HG02973 (cell line): ENCODE data around the gene DAGLA.

Source experiments
- ATAC-seq: cut with Tn5 transposase; IDR thresholded peaks from one replicate; pipeline ENCODE4 v1.9.1; 2021; ENCODE audit warnings: moderate library complexity; ENCODE audit not compliant: unreplicated experiment

The DAGLA gene

DNA sequence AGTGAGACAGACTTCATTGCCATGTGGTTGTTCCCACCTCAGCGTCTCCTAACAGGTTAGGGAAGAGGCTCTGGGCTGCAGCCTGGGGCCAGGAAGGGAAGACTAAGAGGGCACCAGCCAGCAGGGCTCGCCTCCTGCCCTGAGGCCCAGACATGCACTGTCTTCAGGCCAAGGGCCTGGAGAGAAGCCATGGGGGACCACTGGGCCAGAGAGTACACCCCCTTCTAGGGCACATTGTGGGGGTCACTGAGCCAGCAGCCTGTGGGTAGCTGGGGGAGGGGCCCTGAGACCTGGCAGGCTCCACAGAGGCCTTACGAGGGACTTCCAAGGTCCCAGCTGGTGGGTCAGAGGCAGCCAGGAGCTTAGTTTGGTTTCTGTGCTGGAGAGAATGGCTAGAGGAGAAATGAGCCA lies 47.2 kb downstream of the DAGLA start:
- ATAC-seq, result no peak

DNA sequence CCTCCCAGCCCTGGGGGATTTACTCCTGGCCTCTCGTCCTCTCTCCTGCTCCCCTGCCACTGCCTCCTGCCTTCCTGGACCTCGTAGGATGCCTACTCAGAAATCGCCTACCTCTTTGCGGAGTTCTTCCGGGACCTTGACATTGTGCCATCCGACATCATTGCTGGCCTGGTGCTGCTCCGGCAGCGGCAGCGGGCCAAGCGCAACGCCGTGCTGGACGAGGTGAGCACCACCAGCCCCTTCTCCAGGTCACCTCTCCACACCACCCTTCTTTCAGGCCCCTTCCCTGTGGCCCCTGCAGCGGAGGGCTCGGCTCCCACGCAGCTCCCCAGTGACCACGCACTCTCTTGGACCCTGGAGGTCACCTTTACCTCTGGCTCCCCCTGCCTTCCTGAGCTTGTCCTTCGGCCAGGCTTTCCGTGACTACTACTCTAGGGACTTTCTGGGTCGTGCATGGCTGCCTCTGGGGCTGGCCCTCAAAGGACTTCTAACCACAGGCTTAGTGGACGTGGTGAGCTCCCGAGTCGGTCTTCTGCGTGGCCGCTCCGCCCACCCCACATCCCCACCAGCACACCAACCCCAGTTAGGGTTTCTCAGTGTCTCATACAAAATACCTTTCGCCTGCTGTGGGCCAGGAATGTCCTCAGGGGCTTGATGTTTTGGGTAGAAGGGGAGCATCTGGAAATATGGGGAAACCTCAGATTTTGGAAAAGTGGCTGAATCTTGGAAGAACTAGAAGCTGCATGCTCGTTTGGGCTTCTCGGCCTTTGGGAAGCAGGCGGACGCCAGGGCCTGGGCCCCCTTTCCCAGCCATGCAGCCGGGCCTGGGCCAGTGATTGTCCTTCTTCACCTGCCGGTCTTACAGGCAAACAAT lies 48.1 kb downstream of the DAGLA start:
- no peak for ATAC-seq

DNA sequence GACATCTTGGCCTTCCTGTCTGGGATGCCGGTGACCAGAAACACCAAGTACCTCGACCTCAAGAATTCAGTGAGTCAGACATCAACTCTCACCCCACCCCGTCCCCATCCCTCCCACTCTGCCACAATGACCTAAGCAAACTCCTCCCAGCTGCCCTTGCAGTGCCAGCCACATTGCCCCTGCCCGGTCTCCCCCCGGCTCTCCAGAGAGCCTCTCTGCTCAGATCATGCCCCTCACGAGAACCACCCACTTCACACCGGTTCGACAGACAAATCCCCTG lies 48.7 kb downstream of the DAGLA start:
- ATAC-seq, result no peak

DNA sequence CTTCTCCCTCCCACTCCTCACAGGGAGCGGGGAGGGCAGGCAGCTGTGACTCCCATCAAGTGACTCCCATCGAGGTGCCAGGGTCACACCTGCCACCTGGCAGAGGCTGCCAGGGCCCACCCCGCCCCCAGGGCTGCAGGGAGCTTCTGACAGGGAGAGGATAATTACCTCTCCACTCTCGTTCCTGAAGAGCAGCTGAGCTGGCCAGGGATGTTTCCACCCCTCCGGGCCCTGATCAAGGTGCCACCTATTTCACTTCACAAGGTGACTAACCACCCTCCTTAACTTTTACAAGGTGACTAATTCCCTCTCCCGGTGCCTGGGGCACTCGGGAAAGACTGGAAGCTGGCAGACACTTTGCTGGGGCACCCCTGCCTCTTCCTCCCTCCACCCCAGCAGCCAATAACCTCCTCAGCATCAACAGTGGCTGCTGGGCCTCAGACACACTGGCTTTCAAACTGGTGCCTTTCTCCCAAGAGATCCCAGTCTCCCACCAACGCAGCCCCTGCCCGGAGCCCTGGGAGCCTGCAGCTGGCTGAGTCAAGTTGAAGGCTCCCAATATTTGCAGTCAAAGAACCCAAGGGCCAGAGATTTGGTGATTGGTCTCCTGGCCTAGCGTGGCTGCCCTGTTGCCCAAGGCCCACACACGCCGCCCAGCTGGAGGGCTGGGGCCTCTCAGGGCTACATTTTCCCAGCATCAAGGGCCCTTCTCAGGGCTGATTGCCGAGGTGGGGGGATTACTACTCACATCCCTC lies 50.2 kb downstream of the DAGLA start:
- no peak for ATAC-seq

- ATAC-seq, result no peak
Observed at GRCh38 chr11:61731211-61731951, 51.2 kb downstream of the DAGLA start.

DNA sequence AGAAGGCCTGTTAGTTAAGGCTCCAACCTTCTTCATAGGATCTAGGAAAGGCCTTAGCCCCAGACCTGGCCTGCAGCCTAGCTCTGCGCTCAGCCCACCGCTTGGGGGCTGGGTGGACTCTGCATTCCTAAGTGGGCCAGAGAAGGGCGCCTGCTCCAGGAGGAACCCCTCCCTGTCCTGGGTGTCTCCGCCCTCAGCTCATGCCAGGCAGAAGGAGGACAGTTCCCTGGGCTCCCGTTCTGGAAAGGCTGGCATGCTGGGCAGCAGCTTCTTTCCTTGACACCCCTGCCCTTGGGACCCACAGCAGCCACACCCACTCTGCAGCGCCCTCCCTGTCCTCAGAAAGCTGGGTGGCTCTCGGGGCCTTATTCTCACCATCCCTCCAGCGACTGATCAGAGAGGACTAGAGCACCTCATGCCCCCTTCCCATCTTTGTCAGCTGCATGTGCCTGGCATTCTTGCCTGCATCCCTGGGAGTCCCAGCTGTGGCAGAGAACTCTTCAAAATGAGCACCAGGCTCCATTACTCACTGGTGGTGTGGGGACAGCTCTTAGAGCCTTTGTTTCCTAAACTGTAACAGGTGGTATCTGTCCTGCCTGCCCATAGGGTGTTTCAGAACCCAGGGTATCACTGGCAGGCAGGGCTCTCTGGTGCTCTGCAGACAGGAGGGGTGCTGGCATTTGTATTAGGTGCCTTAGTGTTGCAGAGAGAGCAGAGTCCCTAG lies 51.9 kb downstream of the DAGLA start:
- ATAC-seq, result no peak

DNA sequence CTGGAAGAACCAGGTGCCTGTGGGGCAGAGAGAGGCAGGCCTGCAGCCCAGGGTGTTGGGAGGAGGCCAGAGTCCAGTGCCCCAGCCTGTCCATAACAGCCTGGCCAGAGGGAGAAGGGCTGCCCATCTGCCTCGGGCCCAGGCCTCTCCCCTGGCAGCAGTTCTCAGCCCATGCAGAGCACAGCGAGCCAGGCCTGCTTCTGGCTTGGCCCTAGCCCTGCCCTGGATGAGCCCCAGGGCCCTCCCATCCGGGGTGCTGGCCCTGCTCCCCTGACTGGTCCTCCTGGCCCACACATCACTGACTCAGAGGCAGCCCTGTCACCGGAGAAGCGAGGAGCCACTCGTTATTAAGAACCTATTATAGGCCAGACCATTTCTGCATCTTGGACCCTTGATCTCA lies 52.5 kb downstream of the DAGLA start:
- no peak for ATAC-seq

- ATAC-seq, result peak; percentile 70
Observed at GRCh38 chr11:61733120-61733978, 53.2 kb downstream of the DAGLA start.

DNA sequence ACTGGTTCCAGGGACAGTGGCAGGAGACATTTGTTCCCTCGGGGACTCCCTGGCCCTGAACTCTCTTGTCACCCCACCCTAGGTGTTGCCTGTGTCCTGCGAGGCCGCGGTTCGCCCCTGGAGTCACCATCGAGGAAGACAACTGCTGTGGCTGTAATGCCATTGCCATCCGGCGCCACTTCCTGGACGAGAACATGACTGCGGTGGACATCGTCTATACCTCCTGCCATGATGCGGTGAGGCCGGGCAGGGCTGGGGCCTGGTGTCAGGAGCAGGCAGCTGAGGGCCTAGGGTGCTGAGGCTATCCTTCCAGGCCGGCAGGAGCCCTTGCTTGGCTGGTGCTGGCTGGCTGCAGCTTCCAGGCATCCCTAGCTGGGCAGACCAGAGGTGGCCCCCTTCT lies 54.6 kb downstream of the DAGLA start:
- no peak for ATAC-seq

DNA sequence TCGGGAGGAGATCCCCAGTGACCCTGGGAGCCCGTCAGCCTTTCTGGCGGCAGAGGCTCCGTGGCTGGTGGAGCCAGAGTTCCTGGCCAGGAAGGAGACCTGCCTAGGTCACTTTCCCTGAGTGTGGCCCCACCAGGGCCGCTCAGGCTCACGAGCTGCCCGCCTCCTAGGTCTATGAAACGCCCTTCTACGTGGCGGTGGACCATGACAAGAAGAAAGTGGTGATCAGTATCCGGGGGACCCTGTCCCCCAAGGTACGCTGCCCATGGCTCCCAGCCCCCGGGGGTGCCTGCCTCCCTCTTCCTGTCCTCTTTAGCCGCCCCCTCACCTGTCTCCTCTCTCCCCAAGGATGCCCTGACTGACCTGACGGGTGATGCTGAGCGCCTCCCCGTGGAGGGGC lies 55.2 kb downstream of the DAGLA start:
- no peak for ATAC-seq

DNA sequence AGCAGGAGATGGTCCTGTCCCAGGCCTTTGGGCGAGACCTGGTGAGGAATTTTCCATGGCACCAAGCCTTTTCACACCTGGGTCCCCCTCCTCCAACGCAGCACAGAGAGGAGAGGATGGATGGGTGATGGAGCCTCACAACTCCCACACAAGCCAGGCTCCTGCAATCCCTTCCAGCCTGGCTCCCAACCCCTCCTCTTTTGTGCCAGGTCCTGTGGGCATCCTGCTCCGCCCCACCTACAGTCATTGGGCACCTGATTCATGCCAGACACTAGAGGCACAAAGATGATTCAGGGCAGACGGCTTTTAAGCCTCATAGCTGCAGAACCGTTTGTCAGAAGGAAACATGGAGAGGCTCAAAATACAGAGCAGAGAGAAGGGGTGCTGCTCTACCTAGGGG lies 56.1 kb downstream of the DAGLA start:
- no peak for ATAC-seq

GRCh38 chr11:61737131-61737530 lies 56.9 kb downstream of the DAGLA start:
- no peak for ATAC-seq

- ATAC-seq, result no peak
Observed at GRCh38 chr11:61737636-61738386, 57.6 kb downstream of the DAGLA start.

- ATAC-seq, result no peak
Observed at GRCh38 chr11:61738776-61739175, 58.6 kb downstream of the DAGLA start.

DNA sequence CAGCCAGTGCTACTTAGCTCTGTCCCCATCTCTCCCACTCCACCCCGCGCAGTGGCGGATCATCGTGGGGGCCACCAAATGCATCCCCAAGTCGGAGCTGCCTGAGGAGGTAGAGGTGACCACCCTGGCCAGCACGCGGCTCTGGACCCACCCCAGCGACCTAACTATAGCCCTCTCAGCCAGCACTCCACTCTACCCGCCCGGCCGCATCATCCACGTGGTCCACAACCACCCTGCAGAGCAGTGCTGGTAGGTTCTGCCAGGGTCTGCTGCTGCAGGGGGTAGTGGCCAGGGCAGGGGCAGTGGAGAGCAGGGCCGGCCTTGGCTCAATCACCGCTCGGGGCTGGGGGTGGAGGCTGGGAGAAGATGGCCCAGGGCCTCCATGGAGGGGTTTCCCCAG lies 59.2 kb downstream of the DAGLA start:
- ATAC-seq, result no peak

- ATAC-seq, result no peak
Observed at GRCh38 chr11:61739966-61740365, 59.8 kb downstream of the DAGLA start.

- no peak for ATAC-seq
Observed at GRCh38 chr11:61742391-61742790, 62.2 kb downstream of the DAGLA start.

DNA sequence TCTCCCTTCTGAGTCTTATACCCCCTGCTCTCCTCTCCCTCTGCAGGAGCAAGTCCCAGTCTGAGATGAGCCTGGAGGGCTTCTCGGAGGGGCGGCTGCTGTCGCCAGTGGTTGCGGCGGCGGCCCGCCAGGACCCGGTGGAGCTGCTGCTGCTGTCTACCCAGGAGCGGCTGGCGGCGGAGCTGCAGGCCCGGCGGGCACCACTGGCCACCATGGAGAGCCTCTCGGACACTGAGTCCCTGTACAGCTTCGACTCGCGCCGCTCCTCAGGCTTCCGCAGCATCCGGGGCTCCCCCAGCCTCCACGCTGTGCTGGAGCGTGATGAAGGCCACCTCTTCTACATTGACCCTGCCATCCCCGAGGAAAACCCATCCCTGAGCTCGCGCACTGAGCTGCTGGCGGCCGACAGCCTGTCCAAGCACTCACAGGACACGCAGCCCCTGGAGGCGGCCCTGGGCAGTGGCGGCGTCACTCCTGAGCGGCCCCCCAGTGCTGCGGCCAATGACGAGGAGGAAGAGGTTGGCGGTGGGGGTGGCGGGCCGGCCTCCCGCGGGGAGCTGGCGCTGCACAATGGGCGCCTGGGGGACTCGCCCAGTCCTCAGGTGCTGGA lies 63.4 kb downstream of the DAGLA start:
- no peak for ATAC-seq

- no peak for ATAC-seq
Observed at GRCh38 chr11:61744181-61744580, 64.0 kb downstream of the DAGLA start.
